ENCODE data around the gene NDUFAF5.

DNA sequence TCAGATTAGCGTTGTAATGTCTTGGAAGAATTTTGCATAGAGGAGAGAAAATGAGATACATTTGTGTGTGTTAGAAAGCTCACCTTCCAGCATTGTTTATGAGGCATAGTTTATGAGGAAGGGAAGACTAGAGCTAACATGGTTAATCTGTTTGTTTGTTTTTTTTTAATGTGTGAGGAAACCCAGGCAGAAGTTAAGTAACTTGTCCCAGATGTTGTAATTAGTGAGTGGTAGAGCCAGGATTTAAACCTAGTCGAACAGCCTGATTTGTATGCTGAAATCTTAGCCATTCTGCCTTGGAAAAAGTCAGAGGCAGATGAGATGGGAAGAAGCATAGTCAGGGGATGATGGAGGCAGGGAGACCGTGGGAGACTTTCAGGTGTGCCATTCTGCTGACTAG lies 29.1 kb downstream of the NDUFAF5 start:
- no peak for TF ChIP-seq CTCF (IDR thresholded peaks at IDR 0.05)
- TF ChIP-seq POLR2A (IDR thresholded peaks at IDR 0.05): no peak

Measured in heart left ventricle (tissue), 13 donors.